Uterus (tissue), 4 donors: Measurements from ENCODE around the gene ABCA13. TPM values are rescaled to one million over a fixed set of nuclear protein-coding genes. Genes with fewer than 3 reads are reported as not detected.

ENCODE experiments used
- DNase-seq, 2 donors: peaks; one replicate each; pipeline ENCODE4 v3.0.0-alpha.2; 2019 to 2020
- H3K27ac ChIP-seq, 2 donors: fragments of 200-600 bp; sonication (generic); 1 replicate in 1 of 2; 2 replicates in 1 of 2; pipeline ENCODE4 v1.5.1; 2016 to 2018
- H3K27me3 ChIP-seq, 2 donors: fragments of 200-600 bp; sonication (generic); one replicate each; pipeline ENCODE4 v1.5.1; 2018 to 2019; ENCODE audit warnings: control low read depth in 1 of 2
- H3K36me3 ChIP-seq, 2 donors: fragments of 200-600 bp; sonication (generic); one replicate each; pipeline ENCODE4 v1.5.1; 2019; ENCODE audit warnings: control low read depth in 1 of 2
- H3K4me1 ChIP-seq, 2 donors: fragments of 200-600 bp; sonication (generic); one replicate each; pipeline ENCODE4 v1.5.1; 2018 to 2019; ENCODE audit warnings: control low read depth in 1 of 2
- H3K4me3 ChIP-seq, 2 donors: fragments of 200-600 bp; sonication (generic); 1 replicate in 1 of 2; 2 replicates in 1 of 2; pipeline ENCODE4 v1.5.1; 2018 to 2019; ENCODE audit warnings: mild to moderate bottlenecking in 1 of 2
- H3K9me3 ChIP-seq, 2 donors: fragments of 200-600 bp; sonication (generic); one replicate each; pipeline ENCODE4 v1.5.1; 2019; ENCODE audit warnings: control low read depth in 1 of 2
- POLR2A ChIP-seq, 2 donors: fragments of 450-650 bp; IDR thresholded peaks; one replicate each; pipeline ENCODE4 v1.6.1; 2016; ENCODE audit warnings: antibody characterized with exemption in 2 of 2, mild to moderate bottlenecking in 1 of 2, moderate library complexity in 1 of 2
- intact Hi-C: fragments of 100-400 bp; cut with DNase I; formaldehyde crosslinking; loops from one replicate; pipeline ENCODE4 v1.15.1; 2023; ENCODE audit warnings: low total_unique reads
- total RNA-seq, 4 donors: library from RNA; depleted of rRNA in 3 of 4; stranded (reverse); fragments of >200 nt in 3 of 4; gene quantifications; one replicate each; pipeline versions ENCODE4 v1.1.0 to v1.2.4, GENCODE V29; 2014 to 2023
- TF ChIP-seq, protein P1 (sequence below), 4 experiments: fragments of 200-600 bp in 2 of 4; fragments of 450-650 bp in 2 of 4; sonication (generic) in 2 of 4; IDR thresholded peaks; one replicate each; pipeline ENCODE4 v1.5.1; 2016 to 2019; ENCODE audit warnings: antibody characterized with exemption in 4 of 4, mild to moderate bottlenecking in 2 of 4, moderate library complexity in 1 of 4
- donor health status: DM: yes; HTN: yes; CAD: no.

The ABCA13 gene
- total RNA-seq, 4 donors from 2014 or later = 0.12 to 1.0 (median 0.26) TPM; not detected in 1

DNA sequence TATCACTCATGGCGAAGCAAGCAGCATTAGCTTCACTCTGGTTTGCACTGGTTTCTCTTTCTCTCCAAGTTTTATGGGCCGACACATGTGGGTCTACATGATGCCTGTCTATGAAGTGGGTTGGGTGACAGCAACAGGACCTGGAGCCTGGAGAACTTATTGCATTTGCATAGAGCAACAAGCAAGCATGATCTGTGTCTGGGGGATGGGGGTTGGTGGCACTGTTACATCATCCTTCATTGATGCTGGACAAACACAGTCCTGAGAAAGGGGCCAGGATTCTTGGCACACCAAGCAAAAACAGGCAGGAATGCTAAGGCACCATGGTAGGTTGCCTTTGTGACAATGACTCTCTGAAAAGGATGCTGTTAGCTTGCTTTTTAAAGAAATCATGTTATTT, 486.9 kb downstream of the ABCA13 start:
- no peak for DNase-seq
- intact Hi-C loops = no loop called here
- H3K9me3 ChIP-seq = no peaks in the 10 kb centered on the region
- no peak overlapping the region for H3K27ac ChIP-seq
- H3K4me1 ChIP-seq = no peaks in the 10 kb centered on the region
- H3K36me3 ChIP-seq = no peaks in the 10 kb centered on the region
- no peaks in the 10 kb centered on the region for H3K27me3 ChIP-seq
- H3K4me3 ChIP-seq = no peak overlapping the region
- no peak for TF ChIP-seq POLR2A (IDR thresholded peaks at IDR 0.05)
- TF ChIP-seq, protein P1, sequence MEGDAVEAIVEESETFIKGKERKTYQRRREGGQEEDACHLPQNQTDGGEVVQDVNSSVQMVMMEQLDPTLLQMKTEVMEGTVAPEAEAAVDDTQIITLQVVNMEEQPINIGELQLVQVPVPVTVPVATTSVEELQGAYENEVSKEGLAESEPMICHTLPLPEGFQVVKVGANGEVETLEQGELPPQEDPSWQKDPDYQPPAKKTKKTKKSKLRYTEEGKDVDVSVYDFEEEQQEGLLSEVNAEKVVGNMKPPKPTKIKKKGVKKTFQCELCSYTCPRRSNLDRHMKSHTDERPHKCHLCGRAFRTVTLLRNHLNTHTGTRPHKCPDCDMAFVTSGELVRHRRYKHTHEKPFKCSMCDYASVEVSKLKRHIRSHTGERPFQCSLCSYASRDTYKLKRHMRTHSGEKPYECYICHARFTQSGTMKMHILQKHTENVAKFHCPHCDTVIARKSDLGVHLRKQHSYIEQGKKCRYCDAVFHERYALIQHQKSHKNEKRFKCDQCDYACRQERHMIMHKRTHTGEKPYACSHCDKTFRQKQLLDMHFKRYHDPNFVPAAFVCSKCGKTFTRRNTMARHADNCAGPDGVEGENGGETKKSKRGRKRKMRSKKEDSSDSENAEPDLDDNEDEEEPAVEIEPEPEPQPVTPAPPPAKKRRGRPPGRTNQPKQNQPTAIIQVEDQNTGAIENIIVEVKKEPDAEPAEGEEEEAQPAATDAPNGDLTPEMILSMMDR (IDR thresholded peaks at IDR 0.05) = no peak

- Histone ChIP-seq H3K9me3 (no peaks in the 10 kb centered on the region), H3K4me3 (no peak overlapping the region), H3K27me3 (no peaks in the 10 kb centered on the region), H3K36me3 (no peaks in the 10 kb centered on the region), H3K27ac (no peak overlapping the region), H3K4me1 (no peaks in the 10 kb centered on the region)
- intact Hi-C loops = no loop called here
- DNase-seq = no peak
- TF ChIP-seq, protein P1 (IDR thresholded peaks at IDR 0.05) = no peak
- TF ChIP-seq POLR2A (IDR thresholded peaks at IDR 0.05) = no peak
Observed at GRCh38 chr7:48660306-48660870, 489.1 kb downstream of the ABCA13 start.

DNA sequence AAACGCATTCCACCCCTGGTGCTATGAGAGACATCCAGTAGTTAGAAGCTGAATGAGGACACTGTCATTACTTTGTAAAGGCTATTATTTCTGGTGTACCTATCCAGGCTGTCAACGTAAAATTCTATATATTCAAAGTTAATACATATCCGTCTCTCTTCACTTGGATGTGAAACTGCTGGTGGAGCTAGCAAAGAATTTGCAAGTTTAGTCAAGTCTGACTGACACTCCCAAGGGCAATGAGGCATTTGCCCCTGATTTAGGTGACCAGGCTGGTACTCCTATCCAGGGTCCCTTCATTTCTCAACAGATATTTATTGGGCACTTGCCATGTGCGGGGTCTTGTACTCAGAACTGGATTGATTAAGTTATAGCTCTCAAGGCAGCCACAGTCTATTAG, 493.0 kb downstream of the ABCA13 start:
- Histone ChIP-seq H3K4me3 (no peak overlapping the region), H3K27ac (no peak overlapping the region), H3K4me1 (no peaks in the 10 kb centered on the region), H3K9me3 (no peaks in the 10 kb centered on the region), H3K27me3 (no peaks in the 10 kb centered on the region), H3K36me3 (no peaks in the 10 kb centered on the region)
- intact Hi-C loops = no loop called here
- TF ChIP-seq POLR2A (IDR thresholded peaks at IDR 0.05) = no peak
- TF ChIP-seq, protein P1 (IDR thresholded peaks at IDR 0.05) = no peak
- DNase-seq = no peak

DNA sequence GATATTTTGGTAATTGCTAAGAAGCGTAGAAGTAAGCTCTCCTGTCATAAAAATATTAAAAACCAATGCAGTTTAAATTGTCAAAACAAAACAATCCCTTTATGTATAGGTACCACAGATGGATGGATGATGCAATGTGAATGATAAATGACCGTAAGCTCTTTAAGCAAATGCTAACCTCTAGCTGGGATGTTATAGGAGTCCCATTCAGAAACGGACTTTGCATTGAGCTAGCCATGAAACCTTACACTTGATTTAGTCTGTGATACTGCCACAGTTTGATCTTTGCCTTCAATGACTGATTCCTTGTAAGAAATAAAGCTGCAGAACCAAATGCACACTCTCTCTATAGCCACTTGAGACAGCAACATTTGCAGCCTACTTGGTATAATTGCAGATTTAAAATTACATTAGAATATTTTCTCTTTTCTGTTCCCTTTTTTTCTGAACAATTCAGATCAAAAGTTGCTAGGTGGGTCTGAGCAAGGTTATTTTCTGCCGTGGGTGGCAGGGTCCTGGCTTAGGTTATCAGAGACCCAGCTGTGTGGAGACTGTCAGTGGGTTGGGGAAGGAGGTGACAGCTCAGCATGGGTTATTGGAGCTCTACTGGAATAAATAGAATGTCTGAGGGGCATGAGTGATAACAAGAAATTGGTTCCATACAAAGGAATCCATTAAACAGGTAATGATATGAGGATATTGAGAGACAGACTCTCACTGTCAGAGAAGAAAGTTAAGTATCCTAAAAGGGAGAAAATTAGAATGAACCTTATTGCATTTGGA, 494.3 kb downstream of the ABCA13 start:
- no peaks in the 10 kb centered on the region for H3K9me3 ChIP-seq
- no peaks in the 10 kb centered on the region for H3K36me3 ChIP-seq
- no peaks in the 10 kb centered on the region for H3K27me3 ChIP-seq
- no peak overlapping the region for H3K4me3 ChIP-seq
- no peak for DNase-seq
- H3K4me1 ChIP-seq = no peaks in the 10 kb centered on the region
- TF ChIP-seq, protein P1 (IDR thresholded peaks at IDR 0.05) = no peak
- no peak for TF ChIP-seq POLR2A (IDR thresholded peaks at IDR 0.05)
- intact Hi-C loops = no loop called here
- no peak overlapping the region for H3K27ac ChIP-seq

DNA sequence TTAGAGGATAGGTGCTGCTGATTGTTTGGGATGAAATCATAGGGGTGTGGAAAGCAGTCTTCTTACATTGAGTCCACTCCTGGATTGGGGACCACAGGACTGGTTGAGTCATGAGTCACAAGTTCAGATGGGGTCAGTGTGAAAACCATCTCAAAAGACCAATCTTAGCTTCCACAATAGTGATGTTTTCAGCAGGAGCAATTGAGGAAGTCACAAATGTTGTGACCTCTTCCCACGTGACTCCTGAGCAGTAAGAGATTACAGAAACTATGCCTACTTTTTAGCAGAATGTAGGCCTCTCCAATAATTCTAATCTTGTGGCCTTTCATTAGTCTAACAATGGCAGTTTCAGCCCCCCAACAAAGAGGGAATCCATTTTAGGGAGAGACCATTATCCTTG, 496.1 kb downstream of the ABCA13 start:
- H3K4me1 ChIP-seq = no peaks in the 10 kb centered on the region
- TF ChIP-seq, protein P1 (IDR thresholded peaks at IDR 0.05) = no peak
- TF ChIP-seq POLR2A (IDR thresholded peaks at IDR 0.05) = no peak
- no peaks in the 10 kb centered on the region for H3K27me3 ChIP-seq
- H3K27ac ChIP-seq = no peak overlapping the region
- no peaks in the 10 kb centered on the region for H3K36me3 ChIP-seq
- H3K4me3 ChIP-seq = no peak overlapping the region
- no peaks in the 10 kb centered on the region for H3K9me3 ChIP-seq
- intact Hi-C loops = no loop called here
- DNase-seq = no peak
